Esophagus squamous epithelium (tissue), 5 donors: ENCODE data around the gene ATOSA. TPM values are rescaled to one million over a fixed set of nuclear protein-coding genes. Genes with fewer than 3 reads are reported as not detected.

Experiments
- DNase-seq: peaks from one replicate; lab custom pipeline; 2025; lab: John Stamatoyannopoulos, UW
- H3K27ac ChIP-seq, 4 donors: fragments of 200-600 bp; sonication (generic); one replicate each; pipeline ENCODE4 v1.5.1; 2016 to 2019; ENCODE audit warnings: mild to moderate bottlenecking in 1 of 4
- H3K27me3 ChIP-seq, 4 donors: fragments of 200-600 bp; sonication (generic); 1 replicate in 3 of 4; 2 replicates in 1 of 4; pipeline versions ENCODE4 v1.5.1 to v1.6.0; 2017 to 2021; ENCODE audit warnings: antibody characterized with exemption in 1 of 4
- H3K36me3 ChIP-seq, 3 donors: fragments of 200-600 bp; sonication (generic); one replicate each; pipeline ENCODE4 v1.5.1; 2016 to 2019
- H3K4me1 ChIP-seq, 3 donors: fragments of 200-600 bp; sonication (generic); one replicate each; pipeline ENCODE4 v1.5.1; 2017 to 2019
- H3K4me3 ChIP-seq, 4 donors: fragments of 200-600 bp; sonication (generic); 1 replicate in 3 of 4; 2 replicates in 1 of 4; pipeline ENCODE4 v1.5.1; 2016 to 2019; ENCODE audit warnings: mild to moderate bottlenecking in 2 of 4, moderate library complexity in 1 of 4
- H3K9me3 ChIP-seq, 3 donors: fragments of 200-600 bp; sonication (generic); one replicate each; pipeline ENCODE4 v1.5.1; 2016 to 2019
- CTCF ChIP-seq, 6 experiments: fragments of 450-650 bp in 4 of 6; fragments of 200-600 bp in 2 of 6; sonication (generic) in 2 of 6; IDR thresholded peaks; one replicate each; pipeline ENCODE4 v1.5.1; 2016 to 2019; ENCODE audit warnings: antibody characterized with exemption in 6 of 6, mild to moderate bottlenecking in 4 of 6, moderate library complexity in 4 of 6
- POLR2A ChIP-seq, 4 donors: fragments of 450-650 bp; IDR thresholded peaks; one replicate each; pipeline ENCODE4 v1.6.1; 2017; ENCODE audit warnings: antibody characterized with exemption in 4 of 4, mild to moderate bottlenecking in 4 of 4, moderate library complexity in 3 of 4
- WGBS, 2 donors: methylation state at CpG; one replicate each; pipeline ENCODE4 v1.1.5; 2018; 5-methylcytosine and 5-hydroxymethylcytosine counted together
- intact Hi-C: fragments of 100-400 bp; cut with DNase I; formaldehyde crosslinking; loops from one replicate; pipeline ENCODE4 v1.15.0; 2022
- total RNA-seq, 4 donors: library from RNA; depleted of rRNA; stranded (reverse); fragments of >200 nt; gene quantifications; one replicate each; pipeline ENCODE4 v1.1.0, GENCODE V29; 2016
- donor health status: DM: yes; HTN: yes; CAD: no.

Gene ATOSA
- total RNA-seq, 4 donors from 2014 or later, result 38.9 to 69.8 (median 44.5) TPM

- Histone ChIP-seq H3K4me3 (peak overlapping the region in 2 of 4 donors; percentile 25 to 88), H3K4me1 (peaks cover 6 to 70% (median 30%) of the 10 kb centered on the region in 3 donors), H3K27me3 (no peaks in the 10 kb centered on the region), H3K9me3 (no peaks in the 10 kb centered on the region), H3K36me3 (peaks cover 0 to 67% (median 0%) of the 10 kb centered on the region in 3 donors), H3K27ac (no peak overlapping the region)
- no peak for DNase-seq
- WGBS, 2 donors, result 65 to 67% methylated on average over 4 of the region's 4 CpGs
- TF ChIP-seq CTCF (IDR thresholded peaks at IDR 0.05) (no peak), POLR2A (IDR thresholded peaks at IDR 0.05) (no peak)
- intact Hi-C loops, result no loop called here
Observed at GRCh38 chr15:52674831-52675230, 4.4 kb downstream of the ATOSA start.

- no peak for DNase-seq
- Histone ChIP-seq H3K9me3 (no peaks in the 10 kb centered on the region), H3K27ac (peak overlapping the region in 2 of 4 donors; percentile 38 to 40), H3K4me3 (no peak overlapping the region), H3K27me3 (no peaks in the 10 kb centered on the region), H3K4me1 (peaks cover 6 to 66% (median 30%) of the 10 kb centered on the region in 3 donors), H3K36me3 (peaks cover 0 to 78% (median 0%) of the 10 kb centered on the region in 3 donors)
- no peak for TF ChIP-seq CTCF (IDR thresholded peaks at IDR 0.05)
- TF ChIP-seq POLR2A (IDR thresholded peaks at IDR 0.05), result no peak
- intact Hi-C loops, result no loop called here
Observed at GRCh38 chr15:52673734-52674133, 5.5 kb downstream of the ATOSA start.

- intact Hi-C loops, result no loop called here
- WGBS, 2 donors, result 27 to 52% methylated on average over 2 of the region's 2 CpGs
- Histone ChIP-seq H3K27ac (peak overlapping the region in 2 of 4 donors; percentile 40 to 47), H3K9me3 (no peaks in the 10 kb centered on the region), H3K36me3 (peaks cover 0 to 82% (median 0%) of the 10 kb centered on the region in 3 donors), H3K27me3 (no peaks in the 10 kb centered on the region), H3K4me3 (no peak overlapping the region), H3K4me1 (peaks cover 6 to 68% (median 30%) of the 10 kb centered on the region in 3 donors)
- DNase-seq, result no peak
- no peak for TF ChIP-seq CTCF (IDR thresholded peaks at IDR 0.05)
- no peak for TF ChIP-seq POLR2A (IDR thresholded peaks at IDR 0.05)
Observed at GRCh38 chr15:52673312-52673711, 5.9 kb downstream of the ATOSA start.

GRCh38 chr15:52672661-52673060 lies 6.5 kb downstream of the ATOSA start:
- Histone ChIP-seq H3K4me3 (no peak overlapping the region), H3K36me3 (peaks cover 0 to 88% (median 0%) of the 10 kb centered on the region in 3 donors), H3K9me3 (no peaks in the 10 kb centered on the region), H3K27me3 (no peaks in the 10 kb centered on the region), H3K4me1 (peaks cover 6 to 71% (median 30%) of the 10 kb centered on the region in 3 donors), H3K27ac (peak overlapping the region in 2 of 4 donors; percentile 40 to 47)
- no peak for DNase-seq
- WGBS, 2 donors, result 71 to 91% methylated on average over 1 of the region's 1 CpG
- intact Hi-C loops, result no loop called here
- TF ChIP-seq POLR2A (IDR thresholded peaks at IDR 0.05) (no peak), CTCF (IDR thresholded peaks at IDR 0.05) (no peak)

- no peaks in the 10 kb centered on the region for H3K27me3 ChIP-seq
- peaks cover 6 to 53% (median 18%) of the 10 kb centered on the region in 3 donors for H3K4me1 ChIP-seq
- no peak for TF ChIP-seq CTCF (IDR thresholded peaks at IDR 0.05)
- TF ChIP-seq POLR2A (IDR thresholded peaks at IDR 0.05), result no peak
- peaks cover 0 to 99% (median 0%) of the 10 kb centered on the region in 3 donors for H3K36me3 ChIP-seq
- intact Hi-C loops, result no loop called here
- WGBS, 2 donors, result 75 to 79% methylated on average over 5 of the region's 5 CpGs
- H3K27ac ChIP-seq, result no peak overlapping the region
- DNase-seq, result no peak
- H3K4me3 ChIP-seq, result no peak overlapping the region
- no peaks in the 10 kb centered on the region for H3K9me3 ChIP-seq
Observed at GRCh38 chr15:52670087-52670486, 9.1 kb downstream of the ATOSA start.
